ENCODE results near the gene FBXL4. TPM values are rescaled to one million over a fixed set of nuclear protein-coding genes. Genes with fewer than 3 reads are reported as not detected.

Gene FBXL4
- total RNA-seq (2012; rRNA removed), result 12.0 and 12.9 TPM in 2 replicates

DNA sequence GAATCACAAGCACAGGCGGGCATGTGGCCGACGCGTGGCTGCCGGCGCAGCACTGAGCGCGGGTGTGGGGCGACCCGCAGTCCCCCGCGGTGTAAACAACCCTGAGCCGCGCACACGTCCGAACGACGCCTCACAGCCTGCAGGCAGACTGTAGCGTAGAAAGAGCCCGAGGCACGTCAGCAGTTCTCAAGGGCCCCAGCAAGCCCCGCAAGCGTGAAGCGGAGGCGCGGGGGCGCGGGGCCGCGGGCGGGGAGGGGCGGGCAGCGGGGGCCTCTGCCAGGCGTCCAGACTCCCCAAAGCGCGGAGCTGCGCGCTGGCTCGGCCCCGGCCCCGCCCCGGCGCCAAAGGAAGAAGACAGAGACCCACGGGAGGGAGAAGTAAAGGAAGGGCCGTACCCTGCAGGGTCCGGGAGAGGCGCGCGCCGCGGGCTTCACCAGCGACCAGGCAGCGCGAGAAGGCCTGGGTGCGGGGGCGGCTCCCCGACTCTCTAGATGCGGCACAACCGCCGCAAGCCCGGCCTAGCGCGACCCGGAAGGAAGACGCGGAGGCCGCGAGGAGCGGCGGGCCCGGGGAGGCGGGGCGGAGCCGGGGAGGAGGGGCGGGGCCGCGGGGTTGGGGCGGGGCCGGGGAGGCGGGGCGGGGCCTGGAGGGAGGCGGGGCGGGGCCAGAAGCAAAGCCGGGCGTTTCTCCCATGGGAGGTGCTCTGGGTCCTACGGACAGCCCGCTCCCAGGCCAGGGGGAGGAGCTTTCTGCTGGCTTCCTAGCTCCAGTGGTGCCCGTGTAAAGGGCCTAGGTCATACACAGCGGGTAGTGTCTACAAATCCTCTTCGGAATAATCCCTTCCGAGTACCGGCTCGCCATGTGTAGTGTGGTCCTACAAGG, at the start of gene FBXL4:
Gene FBXL4, minus strand, starts transcription at position 536 of the 882 bp plus-strand sequence. CDS start 20,958 bp downstream, outside the sequence.
- peak within 1 kb of the TSS; percentile 88 for H3K4me3 ChIP-seq (ENCODE audit: low read length)
- peak within 1 kb of the TSS; percentile 94 for H3K4me2 ChIP-seq (ENCODE audit: low read length)
- H3K9ac ChIP-seq (ENCODE audit: low read depth, low read length), result peak within 1 kb of the TSS; percentile 90
- H3K27me3 ChIP-seq (ENCODE audit: control insufficient read depth, insufficient read depth, low read length), result no peaks in the 10 kb centered on the region
- H3K9me3 ChIP-seq (replicated peaks; ENCODE audit: low read length), result no peaks in the 10 kb centered on the region
- no peaks in the 10 kb centered on the region for H3K36me3 ChIP-seq (ENCODE audit: insufficient read depth, low read length)
- H3K4me1 ChIP-seq (ENCODE audit: control insufficient read depth, insufficient read depth, low read length), result peaks cover 18% of the 10 kb centered on the region

DNA sequence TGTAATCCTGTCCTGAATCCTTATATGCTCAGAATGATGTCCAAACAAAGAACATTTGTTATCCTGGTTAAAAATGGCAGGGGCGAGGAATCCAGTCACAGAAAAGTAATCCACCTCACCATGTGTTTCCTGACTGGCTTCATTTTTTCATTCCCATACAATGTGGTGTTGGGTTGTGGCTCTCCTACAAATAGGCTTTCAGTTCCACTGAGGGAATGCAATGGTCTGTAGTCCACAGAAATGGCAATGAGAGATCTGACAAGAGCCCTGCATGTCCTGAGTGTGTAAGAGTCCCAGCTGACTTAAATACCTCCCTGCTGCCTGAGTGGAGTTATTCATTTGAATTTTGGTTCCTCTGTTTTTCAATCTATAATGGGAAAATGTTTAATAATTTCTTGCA, 47.4 kb upstream of the FBXL4 start:
- H3K9ac ChIP-seq (ENCODE audit: low read depth, low read length), result no peak overlapping the region
- H3K9me3 ChIP-seq (replicated peaks; ENCODE audit: low read length), result no peaks in the 10 kb centered on the region
- peaks cover 18% of the 10 kb centered on the region for H3K27me3 ChIP-seq (ENCODE audit: control insufficient read depth, insufficient read depth, low read length)
- no peak overlapping the region for H3K4me3 ChIP-seq (ENCODE audit: low read length)
- H3K4me2 ChIP-seq (ENCODE audit: low read length), result no peak overlapping the region
- no peaks in the 10 kb centered on the region for H3K36me3 ChIP-seq (ENCODE audit: insufficient read depth, low read length)
- H3K4me1 ChIP-seq (ENCODE audit: control insufficient read depth, insufficient read depth, low read length), result no peaks in the 10 kb centered on the region

DNA sequence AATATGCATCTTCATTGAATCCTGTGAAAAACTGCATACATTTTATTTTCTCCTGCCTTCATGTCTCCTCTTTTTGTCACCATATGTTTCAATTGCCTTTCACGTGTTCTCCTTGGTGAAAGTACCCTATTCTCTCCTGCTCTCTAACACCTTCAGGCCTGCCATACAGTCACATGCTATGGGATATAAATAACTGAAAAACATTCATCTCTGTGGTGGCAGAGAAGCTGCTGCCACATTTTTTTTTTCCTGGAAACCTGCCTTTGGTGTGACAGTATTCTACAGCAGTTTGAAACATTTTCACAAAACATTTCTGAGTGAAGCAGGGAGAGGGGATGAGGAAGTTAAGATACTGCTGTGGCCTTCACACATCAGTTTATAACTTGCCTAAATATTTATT, 44.8 kb upstream of the FBXL4 start:
- no peaks in the 10 kb centered on the region for H3K9me3 ChIP-seq (replicated peaks; ENCODE audit: low read length)
- no peaks in the 10 kb centered on the region for H3K36me3 ChIP-seq (ENCODE audit: insufficient read depth, low read length)
- H3K4me3 ChIP-seq (ENCODE audit: low read length), result no peak overlapping the region
- no peak overlapping the region for H3K9ac ChIP-seq (ENCODE audit: low read depth, low read length)
- H3K4me1 ChIP-seq (ENCODE audit: control insufficient read depth, insufficient read depth, low read length), result no peaks in the 10 kb centered on the region
- H3K27me3 ChIP-seq (ENCODE audit: control insufficient read depth, insufficient read depth, low read length), result peaks cover 15% of the 10 kb centered on the region
- H3K4me2 ChIP-seq (ENCODE audit: low read length), result no peak overlapping the region

DNA sequence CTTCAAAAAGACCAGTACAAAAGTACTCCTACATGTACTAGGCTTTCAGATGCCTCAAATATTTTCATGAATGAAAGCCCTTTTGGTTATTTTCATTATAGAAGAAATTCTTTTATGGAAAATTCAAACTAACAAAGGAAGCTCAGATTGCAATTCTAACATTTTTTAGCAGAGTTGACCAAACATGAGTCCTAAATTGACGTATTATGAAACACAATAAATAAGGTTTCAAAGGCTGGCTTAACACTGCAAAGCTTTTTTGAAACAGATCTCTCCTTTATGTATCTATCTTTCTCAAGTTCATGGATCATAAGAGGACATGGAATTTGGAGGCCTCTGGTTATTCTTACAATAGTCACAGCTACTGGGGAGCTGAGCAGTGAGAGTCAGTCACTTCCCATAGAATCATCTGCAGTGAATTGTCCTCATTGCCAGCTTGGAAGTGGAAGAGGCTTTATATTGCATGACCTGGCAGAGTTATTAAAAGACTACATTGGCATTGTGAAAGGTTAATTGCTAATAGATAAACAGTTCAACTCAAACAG, 38.4 kb upstream of the FBXL4 start:
- no peak overlapping the region for H3K9ac ChIP-seq (ENCODE audit: low read depth, low read length)
- H3K9me3 ChIP-seq (replicated peaks; ENCODE audit: low read length), result no peaks in the 10 kb centered on the region
- H3K27me3 ChIP-seq (ENCODE audit: control insufficient read depth, insufficient read depth, low read length), result peaks cover 3% of the 10 kb centered on the region
- no peak overlapping the region for H3K4me3 ChIP-seq (ENCODE audit: low read length)
- H3K4me1 ChIP-seq (ENCODE audit: control insufficient read depth, insufficient read depth, low read length), result no peaks in the 10 kb centered on the region
- H3K4me2 ChIP-seq (ENCODE audit: low read length), result no peak overlapping the region
- no peaks in the 10 kb centered on the region for H3K36me3 ChIP-seq (ENCODE audit: insufficient read depth, low read length)

DNA sequence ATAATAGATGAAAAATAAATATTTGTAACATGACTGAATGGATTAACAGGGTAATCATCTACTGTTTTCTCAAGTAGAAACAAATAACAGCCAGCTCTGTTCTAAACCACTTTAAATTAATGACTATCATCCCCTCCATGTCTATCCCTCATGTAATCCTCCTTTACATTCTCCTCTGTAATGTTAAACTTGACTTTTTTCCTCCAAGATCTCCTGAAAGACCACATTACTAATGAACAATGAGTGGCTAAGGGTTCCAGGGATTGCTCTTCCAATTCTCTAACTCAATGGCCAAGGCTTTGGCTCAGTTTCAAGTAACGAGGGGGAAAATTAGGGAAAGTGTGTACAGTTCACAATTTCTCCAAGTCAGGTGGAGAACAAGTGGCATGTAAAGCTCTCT, 37.6 kb upstream of the FBXL4 start:
- no peaks in the 10 kb centered on the region for H3K9me3 ChIP-seq (replicated peaks; ENCODE audit: low read length)
- H3K4me3 ChIP-seq (ENCODE audit: low read length), result no peak overlapping the region
- H3K27me3 ChIP-seq (ENCODE audit: control insufficient read depth, insufficient read depth, low read length), result peaks cover 3% of the 10 kb centered on the region
- H3K36me3 ChIP-seq (ENCODE audit: insufficient read depth, low read length), result no peaks in the 10 kb centered on the region
- H3K4me1 ChIP-seq (ENCODE audit: control insufficient read depth, insufficient read depth, low read length), result no peaks in the 10 kb centered on the region
- H3K4me2 ChIP-seq (ENCODE audit: low read length), result no peak overlapping the region
- no peak overlapping the region for H3K9ac ChIP-seq (ENCODE audit: low read depth, low read length)

DNA sequence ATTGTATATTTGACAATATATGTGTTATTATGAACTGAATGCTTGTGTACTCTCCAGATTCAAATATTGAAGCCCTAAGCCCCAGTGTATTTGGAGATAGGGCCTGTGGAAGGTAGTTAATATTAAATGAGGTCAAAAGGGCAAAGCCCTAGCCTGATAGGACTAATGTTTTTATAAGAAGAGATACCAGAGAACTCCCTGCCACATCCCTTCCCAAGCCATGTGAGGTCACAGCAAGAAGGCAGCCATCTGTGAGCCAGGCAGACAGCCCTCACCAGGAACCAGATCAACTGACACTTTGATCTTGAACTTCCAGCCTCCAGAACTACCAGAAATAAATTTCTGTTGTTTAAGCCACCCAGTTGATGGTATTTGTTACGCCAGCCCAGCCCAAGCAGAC, 36.4 kb upstream of the FBXL4 start:
- H3K9me3 ChIP-seq (replicated peaks; ENCODE audit: low read length), result no peaks in the 10 kb centered on the region
- no peaks in the 10 kb centered on the region for H3K4me1 ChIP-seq (ENCODE audit: control insufficient read depth, insufficient read depth, low read length)
- H3K4me2 ChIP-seq (ENCODE audit: low read length), result no peak overlapping the region
- no peak overlapping the region for H3K9ac ChIP-seq (ENCODE audit: low read depth, low read length)
- peaks cover 3% of the 10 kb centered on the region for H3K27me3 ChIP-seq (ENCODE audit: control insufficient read depth, insufficient read depth, low read length)
- H3K36me3 ChIP-seq (ENCODE audit: insufficient read depth, low read length), result no peaks in the 10 kb centered on the region
- no peak overlapping the region for H3K4me3 ChIP-seq (ENCODE audit: low read length)

DNA sequence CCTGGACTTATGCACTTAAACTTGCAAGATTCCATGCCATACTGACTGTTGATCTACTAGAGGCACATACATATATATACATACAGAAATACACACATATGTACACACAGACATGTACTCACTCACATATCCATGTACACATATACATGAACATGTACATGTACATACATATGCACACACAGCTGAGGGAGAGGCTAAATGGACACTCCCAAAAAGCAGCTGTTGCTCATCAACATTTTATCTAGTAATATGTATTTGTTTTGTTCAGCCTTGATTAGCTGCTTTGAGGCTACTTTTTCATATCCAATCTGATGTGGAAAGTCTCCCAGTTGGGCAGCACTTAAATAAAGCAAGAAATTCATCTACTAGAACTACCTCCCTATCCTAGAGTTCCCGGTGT, 33.7 kb upstream of the FBXL4 start:
- H3K9ac ChIP-seq (ENCODE audit: low read depth, low read length), result no peak overlapping the region
- no peaks in the 10 kb centered on the region for H3K36me3 ChIP-seq (ENCODE audit: insufficient read depth, low read length)
- no peaks in the 10 kb centered on the region for H3K9me3 ChIP-seq (replicated peaks; ENCODE audit: low read length)
- no peak overlapping the region for H3K4me2 ChIP-seq (ENCODE audit: low read length)
- H3K4me3 ChIP-seq (ENCODE audit: low read length), result no peak overlapping the region
- H3K4me1 ChIP-seq (ENCODE audit: control insufficient read depth, insufficient read depth, low read length), result no peaks in the 10 kb centered on the region
- peaks cover 3% of the 10 kb centered on the region for H3K27me3 ChIP-seq (ENCODE audit: control insufficient read depth, insufficient read depth, low read length)

DNA sequence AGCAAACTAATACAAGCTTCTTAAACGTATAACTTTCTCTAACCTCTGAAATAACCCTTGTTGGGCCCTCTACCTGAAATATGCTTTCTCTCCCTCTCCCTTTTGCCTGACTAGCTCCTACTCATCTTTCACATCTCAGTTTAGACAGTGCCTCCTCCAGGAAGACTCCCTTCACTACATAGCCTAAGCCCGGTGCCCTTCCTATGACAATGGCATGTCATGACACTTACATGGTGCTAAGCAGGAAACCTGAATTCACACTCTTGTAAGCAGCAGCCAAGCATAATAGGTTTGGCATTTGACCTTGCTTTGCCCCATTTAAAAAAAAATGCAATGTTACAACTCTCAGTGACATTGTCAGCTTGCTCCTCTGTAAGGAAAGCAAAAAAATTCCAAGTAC, 33.1 kb upstream of the FBXL4 start:
- Histone ChIP-seq H3K27me3 (ENCODE audit: control insufficient read depth, insufficient read depth, low read length) (peaks cover 3% of the 10 kb centered on the region), H3K4me3 (ENCODE audit: low read length) (no peak overlapping the region), H3K4me1 (ENCODE audit: control insufficient read depth, insufficient read depth, low read length) (no peaks in the 10 kb centered on the region), H3K9me3 (replicated peaks; ENCODE audit: low read length) (no peaks in the 10 kb centered on the region), H3K4me2 (ENCODE audit: low read length) (no peak overlapping the region), H3K36me3 (ENCODE audit: insufficient read depth, low read length) (no peaks in the 10 kb centered on the region), H3K9ac (ENCODE audit: low read depth, low read length) (no peak overlapping the region)

DNA sequence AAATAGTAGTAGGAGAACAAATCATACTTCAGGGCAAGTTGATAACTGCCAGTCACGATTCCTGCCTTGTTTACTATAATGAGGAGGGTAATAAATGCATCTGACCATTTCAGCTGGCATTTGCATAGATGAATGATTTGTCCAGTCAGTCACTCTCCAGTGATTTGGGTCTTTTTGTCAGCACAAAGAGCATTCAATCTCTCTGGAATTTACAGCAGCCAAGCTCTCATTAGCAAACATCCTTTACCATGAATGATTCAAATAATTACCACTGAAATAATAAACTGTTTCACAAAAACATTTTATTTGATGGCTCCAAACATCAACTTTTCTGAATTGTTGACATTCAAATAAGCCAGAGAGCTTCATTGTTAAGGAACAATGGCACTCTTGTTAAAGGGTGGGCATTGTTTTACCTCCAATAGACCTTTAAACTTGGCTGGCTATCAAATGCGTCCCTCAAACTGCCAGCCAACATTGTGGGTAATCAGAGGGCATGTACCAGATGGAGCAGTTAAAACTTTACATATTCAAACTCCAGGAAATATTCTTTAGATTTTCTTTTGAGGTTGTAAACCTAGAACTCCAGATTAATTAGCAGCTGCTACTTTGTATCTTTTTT, 30.0 kb upstream of the FBXL4 start:
- H3K4me2 ChIP-seq (ENCODE audit: low read length), result no peak overlapping the region
- no peaks in the 10 kb centered on the region for H3K27me3 ChIP-seq (ENCODE audit: control insufficient read depth, insufficient read depth, low read length)
- H3K9ac ChIP-seq (ENCODE audit: low read depth, low read length), result no peak overlapping the region
- H3K9me3 ChIP-seq (replicated peaks; ENCODE audit: low read length), result no peaks in the 10 kb centered on the region
- no peak overlapping the region for H3K4me3 ChIP-seq (ENCODE audit: low read length)
- no peaks in the 10 kb centered on the region for H3K4me1 ChIP-seq (ENCODE audit: control insufficient read depth, insufficient read depth, low read length)
- no peaks in the 10 kb centered on the region for H3K36me3 ChIP-seq (ENCODE audit: insufficient read depth, low read length)

DNA sequence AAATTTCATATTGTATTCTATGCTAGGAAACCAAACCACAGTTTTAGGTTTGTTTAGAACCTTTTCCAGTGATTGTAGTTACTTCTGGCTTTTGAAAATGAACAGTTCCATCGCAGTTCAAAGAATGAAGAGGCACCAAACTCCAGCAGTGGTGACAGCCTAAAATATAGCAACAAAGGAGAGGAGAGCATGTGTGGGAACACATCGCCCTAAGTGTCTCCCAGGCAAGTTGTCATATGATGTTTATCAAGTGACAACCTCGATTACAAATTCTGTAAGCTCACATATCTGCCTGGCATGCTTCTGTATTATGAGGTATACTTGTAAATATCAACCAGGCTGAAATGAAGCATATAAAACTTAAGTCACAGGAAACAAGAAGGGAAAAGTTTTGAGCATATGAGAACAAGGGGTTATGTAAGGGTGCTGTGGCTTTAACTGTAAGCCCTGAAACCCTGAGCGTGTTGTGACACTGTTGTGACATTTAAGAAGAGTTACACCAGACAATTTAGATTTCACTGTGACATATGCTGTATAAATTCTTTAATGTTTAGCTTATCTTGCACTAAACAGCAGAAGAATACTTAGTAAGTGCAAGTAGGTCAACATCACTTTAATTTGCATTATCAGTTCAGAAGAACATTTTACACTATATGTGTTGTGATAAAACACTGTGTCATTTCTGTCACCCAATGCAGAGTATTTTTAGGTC, 29.1 kb upstream of the FBXL4 start:
- no peak overlapping the region for H3K4me3 ChIP-seq (ENCODE audit: low read length)
- no peak overlapping the region for H3K9ac ChIP-seq (ENCODE audit: low read depth, low read length)
- H3K36me3 ChIP-seq (ENCODE audit: insufficient read depth, low read length), result no peaks in the 10 kb centered on the region
- no peaks in the 10 kb centered on the region for H3K9me3 ChIP-seq (replicated peaks; ENCODE audit: low read length)
- no peak overlapping the region for H3K4me2 ChIP-seq (ENCODE audit: low read length)
- H3K4me1 ChIP-seq (ENCODE audit: control insufficient read depth, insufficient read depth, low read length), result no peaks in the 10 kb centered on the region
- no peaks in the 10 kb centered on the region for H3K27me3 ChIP-seq (ENCODE audit: control insufficient read depth, insufficient read depth, low read length)

DNA sequence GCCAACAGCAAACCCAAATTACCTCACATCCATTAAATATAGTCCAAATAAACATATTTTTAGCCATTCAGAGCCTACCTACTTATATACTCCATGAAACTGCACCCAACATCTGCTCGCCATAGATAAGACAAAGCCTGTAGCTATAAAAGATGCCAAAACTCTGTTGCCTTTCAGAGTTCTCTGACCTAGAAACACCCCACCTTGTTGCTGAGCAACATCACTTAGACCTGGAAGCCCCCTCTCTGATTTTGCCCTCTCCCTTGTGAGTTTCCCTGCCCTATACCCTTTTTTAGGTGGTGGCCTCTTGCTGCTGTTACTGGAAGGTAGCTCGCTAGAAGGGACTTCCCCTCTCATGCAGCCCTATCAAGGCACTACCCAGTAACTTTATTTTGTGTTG, 27.7 kb upstream of the FBXL4 start:
- Histone ChIP-seq H3K27me3 (ENCODE audit: control insufficient read depth, insufficient read depth, low read length) (no peaks in the 10 kb centered on the region), H3K9ac (ENCODE audit: low read depth, low read length) (no peak overlapping the region), H3K9me3 (replicated peaks; ENCODE audit: low read length) (no peaks in the 10 kb centered on the region), H3K36me3 (ENCODE audit: insufficient read depth, low read length) (no peaks in the 10 kb centered on the region), H3K4me2 (ENCODE audit: low read length) (no peak overlapping the region), H3K4me3 (ENCODE audit: low read length) (no peak overlapping the region), H3K4me1 (ENCODE audit: control insufficient read depth, insufficient read depth, low read length) (no peaks in the 10 kb centered on the region)

Measured in skeletal muscle satellite cell (primary cell).